SU-DHL-6 (cell line): ENCODE measurements around the gene TRPV5.

Source experiments
- CTCF ChIP-seq: fragments of 200-600 bp; sonication (generic); IDR thresholded peaks from one replicate; pipeline ENCODE4 v1.5.1; 2017; ENCODE audit warnings: antibody characterized with exemption, mild to moderate bottlenecking, low read length, moderate library complexity; ENCODE audit not compliant: insufficient read depth, poor library complexity, severe bottlenecking
- EZH2phosphoT487 ChIP-seq: fragments of 200-600 bp; sonication (generic), shearing (Covaris generic); conservative IDR thresholded peaks from 2 replicates; pipeline ENCODE4 v1.6.1; 2018; ENCODE audit warnings: mild to moderate bottlenecking, antibody characterized with exemption, low read length, moderate library complexity, mixed read lengths

- no peak for TF ChIP-seq CTCF
- TF ChIP-seq EZH2phosphoT487: no peak
These were observed 21.2 kb upstream of the TRPV5 start for GRCh38 chr7:142954680-142955268.
